Kidney (tissue), 14 donors: ENCODE data around the gene GPR148. TPM values are rescaled to one million over a fixed set of nuclear protein-coding genes. Genes with fewer than 3 reads are reported as not detected.
"Not testable (repeated sequence)": the region's sequence is repeated elsewhere in the genome, so short reads cannot be mapped to it uniquely, and the experiment has no call there.

Source experiments
- DNase-seq, 5 donors: peaks; one replicate each; pipeline ENCODE4 v3.0.0-alpha.2; 2013 to 2020
- FAIRE-seq: peaks from 2 replicates; lab custom pipeline; 2012; peaks lifted over from hg19 to GRCh38; lab: Jason Lieb, UNC
- H3K27ac ChIP-seq, 2 donors: one replicate each; pipeline ENCODE4 v1.7.0; 2013; ENCODE audit warnings: low read depth in 2 of 2, low read length in 2 of 2, inconsistent platforms in 1 of 2
- H3K27me3 ChIP-seq: one replicate; pipeline ENCODE4 v1.7.1; 2013; ENCODE audit warnings: low read length, inconsistent platforms; ENCODE audit not compliant: control insufficient read depth, insufficient read depth
- H3K36me3 ChIP-seq, 3 donors: one replicate each; pipeline versions ENCODE4 v1.7.0 to v1.7.1; 2013; ENCODE audit warnings: low read length in 3 of 3, control low read depth in 1 of 3, inconsistent platforms in 1 of 3; ENCODE audit not compliant: insufficient read depth in 3 of 3, control insufficient read depth in 2 of 3
- H3K4me1 ChIP-seq, 3 donors: one replicate each; pipeline versions ENCODE4 v1.7.0 to v1.7.1; 2013; ENCODE audit warnings: low read length in 3 of 3, inconsistent platforms in 1 of 3, low read depth in 1 of 3; ENCODE audit not compliant: control insufficient read depth in 2 of 3, insufficient read depth in 2 of 3
- H3K4me3 ChIP-seq, 3 donors: one replicate each; pipeline versions ENCODE4 v1.7.0 to v1.8.1; 2013; ENCODE audit warnings: low read length in 3 of 3, control low read depth in 1 of 3, inconsistent platforms in 1 of 3
- H3K9ac ChIP-seq, 3 donors: one replicate each; pipeline versions ENCODE4 v1.7.0 to v1.7.1; 2013; ENCODE audit warnings: low read length in 3 of 3, control low read depth in 1 of 3, inconsistent platforms in 1 of 3
- H3K9me3 ChIP-seq, 3 donors: one replicate each; pipeline versions ENCODE4 v1.7.0 to v1.7.1; 2013; ENCODE audit warnings: low read length in 3 of 3, control low read depth in 1 of 3, inconsistent platforms in 1 of 3; ENCODE audit not compliant: control insufficient read depth in 2 of 3, insufficient read depth in 1 of 3
- intact Hi-C: fragments of 100-400 bp; cut with DNase I; formaldehyde crosslinking; loops from one replicate; pipeline ENCODE4 v1.11.1; 2022
- polyA plus RNA-seq: library from polyadenylated mRNA; stranded (reverse); fragments of 350-450 nt; fragmentation: Illumina TruSeq; extraction: RNeasy Lipid Tissue Mini Kit (QIAGEN cat#74804); gene quantifications from one replicate; pipeline ENCODE4 v1.2.3, GENCODE V29; 2014; ENCODE audit warnings: low read depth, low replicate concordance; ENCODE audit not compliant: insufficient read depth
- total RNA-seq: library from RNA; stranded (reverse); fragmentation: NEBNext Ultra II Directional; extraction: Animal tissue kit (Norgen Biotek cat#: 25700); gene quantifications from one replicate; pipeline ENCODE4 v1.2.1, GENCODE V29; 2021
- TF ChIP-seq, protein P1 (sequence below): IDR thresholded peaks from 3 replicates; pipeline ENCODE4 v1.5.1; 2012; ENCODE audit warnings: mild to moderate bottlenecking, moderate library complexity, borderline replicate concordance; ENCODE audit not compliant: insufficient read depth; ENCODE audit errors: extremely low read depth
- donor health status: control.
- donor health status: control.
- donor health status: control.
- donor health status: control.
- donor health status: control.
- donor health status: DM: yes; HTN: yes; CAD: no.
- donor health status: Normal renal cell carcinoma (clear cell type).

The GPR148 gene
- total and polyA plus RNA-seq, 2 donors from 2014 or later = not detected

DNA sequence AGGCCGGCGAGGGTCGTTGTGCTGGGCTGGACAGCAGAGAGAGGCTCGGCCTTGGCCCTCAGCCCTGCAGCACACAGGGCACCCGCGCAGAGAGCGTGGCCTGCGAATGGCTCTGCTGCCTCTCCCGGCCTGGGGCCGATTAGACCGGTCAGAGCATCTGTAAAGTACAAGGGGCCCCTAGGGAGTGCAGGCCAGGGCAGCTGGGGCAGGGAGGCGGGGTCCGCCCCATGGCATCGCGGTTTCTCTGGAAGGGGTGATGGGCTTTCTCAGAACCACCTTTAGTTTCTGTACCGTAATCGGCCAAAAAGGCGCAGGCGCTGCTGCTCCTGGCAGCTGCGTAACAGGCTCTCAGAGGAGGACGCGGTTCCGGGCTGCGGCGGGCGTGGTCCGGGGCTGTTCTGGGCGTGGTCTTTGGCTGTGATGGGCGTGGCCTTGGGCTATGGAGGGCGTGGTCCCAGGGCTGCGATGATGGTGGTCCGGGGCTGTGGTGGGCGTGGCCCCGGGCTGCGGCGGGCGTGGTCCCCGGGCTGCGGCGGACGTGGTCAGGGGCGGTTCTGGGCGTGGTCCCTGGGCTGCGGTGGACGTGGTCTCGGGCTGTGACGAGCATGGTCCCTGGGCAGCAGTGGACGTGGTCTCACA, 1.5 kb upstream of the GPR148 start:
- Histone ChIP-seq H3K9me3 (no peaks in the 10 kb centered on the region), H3K4me1 (peaks cover 0 to 10% (median 0%) of the 10 kb centered on the region in 3 donors), H3K36me3 (no peaks in the 10 kb centered on the region), H3K9ac (peak overlapping the region in 2 of 3 donors; percentile 41 to 46), H3K27ac (peak overlapping the region in 1 of 2 donors; percentile 53), H3K27me3 (no peaks in the 10 kb centered on the region), H3K4me3 (peak overlapping the region; percentile 39 to 56 (median 56))
- intact Hi-C loops = no loop called here
- DNase-seq (peak; percentile 90 to 96 (median 92)), FAIRE-seq (no peak)
- TF ChIP-seq, protein P1, sequence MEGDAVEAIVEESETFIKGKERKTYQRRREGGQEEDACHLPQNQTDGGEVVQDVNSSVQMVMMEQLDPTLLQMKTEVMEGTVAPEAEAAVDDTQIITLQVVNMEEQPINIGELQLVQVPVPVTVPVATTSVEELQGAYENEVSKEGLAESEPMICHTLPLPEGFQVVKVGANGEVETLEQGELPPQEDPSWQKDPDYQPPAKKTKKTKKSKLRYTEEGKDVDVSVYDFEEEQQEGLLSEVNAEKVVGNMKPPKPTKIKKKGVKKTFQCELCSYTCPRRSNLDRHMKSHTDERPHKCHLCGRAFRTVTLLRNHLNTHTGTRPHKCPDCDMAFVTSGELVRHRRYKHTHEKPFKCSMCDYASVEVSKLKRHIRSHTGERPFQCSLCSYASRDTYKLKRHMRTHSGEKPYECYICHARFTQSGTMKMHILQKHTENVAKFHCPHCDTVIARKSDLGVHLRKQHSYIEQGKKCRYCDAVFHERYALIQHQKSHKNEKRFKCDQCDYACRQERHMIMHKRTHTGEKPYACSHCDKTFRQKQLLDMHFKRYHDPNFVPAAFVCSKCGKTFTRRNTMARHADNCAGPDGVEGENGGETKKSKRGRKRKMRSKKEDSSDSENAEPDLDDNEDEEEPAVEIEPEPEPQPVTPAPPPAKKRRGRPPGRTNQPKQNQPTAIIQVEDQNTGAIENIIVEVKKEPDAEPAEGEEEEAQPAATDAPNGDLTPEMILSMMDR = no peak

DNA sequence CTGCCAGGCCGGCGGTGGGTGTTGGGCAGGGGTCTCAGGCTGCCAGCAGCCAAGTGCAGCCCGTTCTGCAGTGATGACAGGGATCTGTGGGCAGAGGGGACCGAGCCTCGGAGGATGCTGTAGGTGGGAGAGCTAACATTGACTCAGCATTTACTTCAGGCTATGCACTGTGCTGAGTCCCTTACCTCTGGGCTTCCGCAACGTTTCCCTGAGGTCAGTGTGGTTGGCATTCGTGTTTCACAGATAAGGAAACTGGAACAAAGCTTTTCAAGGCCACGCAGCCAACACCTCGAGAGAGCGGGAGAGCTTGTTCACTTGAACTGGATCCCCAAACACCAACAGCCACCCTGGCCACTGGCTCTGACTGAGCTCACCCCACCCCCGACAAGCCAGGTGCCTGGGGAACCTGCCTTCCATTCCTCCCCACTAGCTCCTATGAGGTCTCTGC, 839 bp upstream of the GPR148 start:
- Histone ChIP-seq H3K9me3 (no peaks in the 10 kb centered on the region), H3K4me1 (peaks cover 0 to 10% (median 0%) of the 10 kb centered on the region in 3 donors), H3K36me3 (no peaks in the 10 kb centered on the region), H3K4me3 (peak overlapping the region in 1 of 3 donors; percentile 56), H3K9ac (no peak overlapping the region), H3K27ac (peak overlapping the region in 1 of 2 donors; percentile 14), H3K27me3 (no peaks in the 10 kb centered on the region)
- intact Hi-C loops = no loop called here
- FAIRE-seq (no peak), DNase-seq (peak in 2 of 5 donors; percentile 16 to 57)
- TF ChIP-seq, protein P1 = no peak

DNA sequence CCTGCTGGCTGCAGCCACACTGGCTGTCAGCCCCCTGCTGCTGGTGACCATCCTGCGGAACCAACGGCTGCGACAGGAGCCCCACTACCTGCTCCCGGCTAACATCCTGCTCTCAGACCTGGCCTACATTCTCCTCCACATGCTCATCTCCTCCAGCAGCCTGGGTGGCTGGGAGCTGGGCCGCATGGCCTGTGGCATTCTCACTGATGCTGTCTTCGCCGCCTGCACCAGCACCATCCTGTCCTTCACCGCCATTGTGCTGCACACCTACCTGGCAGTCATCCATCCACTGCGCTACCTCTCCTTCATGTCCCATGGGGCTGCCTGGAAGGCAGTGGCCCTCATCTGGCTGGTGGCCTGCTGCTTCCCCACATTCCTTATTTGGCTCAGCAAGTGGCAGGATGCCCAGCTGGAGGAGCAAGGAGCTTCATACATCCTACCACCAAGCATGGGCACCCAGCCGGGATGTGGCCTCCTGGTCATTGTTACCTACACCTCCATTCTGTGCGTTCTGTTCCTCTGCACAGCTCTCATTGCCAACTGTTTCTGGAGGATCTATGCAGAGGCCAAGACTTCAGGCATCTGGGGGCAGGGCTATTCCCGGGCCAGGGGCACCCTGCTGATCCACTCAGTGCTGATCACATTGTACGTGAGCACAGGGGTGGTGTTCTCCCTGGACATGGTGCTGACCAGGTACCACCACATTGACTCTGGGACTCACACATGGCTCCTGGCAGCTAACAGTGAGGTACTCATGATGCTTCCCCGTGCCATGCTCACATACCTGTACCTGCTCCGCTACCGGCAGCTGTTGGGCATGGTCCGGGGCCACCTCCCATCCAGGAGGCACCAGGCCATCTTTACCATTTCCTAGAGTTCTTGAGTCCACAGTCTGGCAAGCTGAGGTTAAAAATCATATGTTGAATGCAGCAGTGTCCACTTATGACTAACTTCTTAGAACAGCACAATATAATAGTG, 741 bp downstream of the GPR148 start:
- Histone ChIP-seq H3K4me1 (peaks cover 0 to 10% (median 0%) of the 10 kb centered on the region in 3 donors), H3K4me3 (no peak overlapping the region), H3K9ac (no peak overlapping the region), H3K9me3 (no peaks in the 10 kb centered on the region), H3K27ac (no peak overlapping the region), H3K27me3 (no peaks in the 10 kb centered on the region), H3K36me3 (no peaks in the 10 kb centered on the region)
- intact Hi-C loops = no loop called here
- DNase-seq = no peak
- TF ChIP-seq, protein P1 = no peak
- FAIRE-seq = no peak

DNA sequence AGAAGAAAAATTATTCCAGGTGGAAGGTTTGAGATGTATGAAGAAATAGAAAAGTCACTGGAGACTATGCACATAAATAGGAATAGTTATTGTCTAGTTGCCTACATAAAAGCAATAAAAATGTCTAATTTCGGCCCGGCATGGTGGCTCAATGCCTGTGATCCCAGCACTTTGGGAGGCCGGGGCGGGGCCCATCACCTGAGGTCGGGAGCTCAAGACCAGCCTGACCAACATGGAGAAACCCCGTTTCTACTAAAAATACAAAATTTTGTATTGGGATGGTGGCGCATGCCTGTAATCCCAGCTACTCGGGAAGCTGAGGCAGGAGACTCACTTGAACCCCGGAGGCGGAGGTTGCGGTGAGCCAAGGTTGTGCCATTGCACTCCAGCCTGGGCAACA, 3.4 kb downstream of the GPR148 start:
- intact Hi-C loops, FAIRE-seq: not testable (repeated sequence)

More for the DNA sequence above, 3.4 kb downstream of the GPR148 start:
- H3K36me3 ChIP-seq, H3K27ac ChIP-seq, H3K4me1 ChIP-seq, H3K9me3 ChIP-seq, H3K4me3 ChIP-seq, H3K9ac ChIP-seq, DNase-seq, H3K27me3 ChIP-seq: not testable (repeated sequence)
